Umbilical cord (tissue), 2 donors: ENCODE results near the gene ADARB1. TPM values are rescaled to one million over a fixed set of nuclear protein-coding genes. Genes with fewer than 3 reads are reported as not detected.

Experiments
- DNase-seq: peaks from one replicate; pipeline ENCODE4 v3.0.0-alpha.2; 2015; ENCODE audit warnings: low spot score
- total RNA-seq: library from RNA; depleted of rRNA; stranded (reverse); fragments of >200 nt; gene quantifications from one replicate; pipeline ENCODE4 v1.2.3, GENCODE V29; 2014; ENCODE audit warnings: low replicate concordance; ENCODE audit not compliant: insufficient read depth

The ADARB1 gene
- total RNA-seq, 1 donor from 2014 or later = 108 TPM

DNA sequence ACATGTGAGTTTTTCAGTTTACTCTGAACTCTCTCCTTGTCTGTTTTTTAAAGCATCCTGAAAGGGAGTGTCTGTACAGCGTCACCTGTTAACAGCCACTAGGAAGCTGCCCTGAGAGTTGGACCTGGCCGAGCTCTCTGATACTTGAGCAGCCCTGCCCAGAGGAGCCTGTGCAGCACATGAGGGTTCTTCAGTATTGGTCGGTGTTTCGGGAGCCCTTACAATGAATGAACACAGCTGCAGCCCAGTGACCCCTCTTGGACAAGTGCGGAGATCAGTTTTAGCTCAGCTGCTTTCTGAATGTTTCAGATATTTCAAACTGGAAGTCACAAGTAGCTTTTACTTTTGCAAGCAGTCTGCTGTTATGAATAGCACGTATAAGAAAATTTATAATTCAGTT lies 39.2 kb downstream of the ADARB1 start:
- DNase-seq = no peak

DNA sequence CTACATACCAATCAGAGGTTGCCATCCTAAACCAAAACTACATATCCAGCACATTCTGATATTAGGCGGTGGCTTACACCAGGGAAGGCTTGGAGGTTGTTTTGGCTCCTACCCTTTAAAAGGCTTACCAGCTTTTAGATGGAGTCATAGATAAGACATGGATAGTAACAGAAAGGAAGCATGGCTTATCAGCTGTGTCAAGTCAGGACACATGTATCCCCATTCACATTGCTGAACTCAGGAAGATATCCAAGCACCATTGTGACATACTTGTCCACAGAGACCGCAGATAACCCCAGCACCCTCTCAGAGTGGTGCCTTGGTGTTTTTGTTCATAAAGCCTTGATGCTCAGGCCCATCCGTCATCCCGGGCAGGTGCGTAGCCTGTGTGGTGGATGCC lies 39.7 kb downstream of the ADARB1 start:
- DNase-seq = no peak

DNA sequence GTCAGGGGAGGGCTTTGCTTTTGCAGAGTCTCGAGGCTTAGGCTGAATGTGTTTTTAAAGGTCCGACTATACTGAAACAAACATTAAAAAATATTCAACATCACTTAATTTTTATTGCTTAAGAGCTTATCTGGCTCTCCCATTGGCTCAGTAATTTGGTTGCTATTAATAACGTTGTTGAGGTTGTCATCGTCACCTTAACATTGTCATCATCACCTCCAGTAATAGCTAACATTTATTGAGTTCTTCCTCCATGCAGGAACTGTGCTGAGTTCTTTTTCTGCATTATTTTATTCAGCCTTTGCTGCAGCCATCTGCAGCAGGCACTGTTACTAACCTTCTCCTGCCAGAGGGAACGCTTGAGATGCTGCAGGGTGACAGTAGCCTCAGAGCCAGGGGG lies 40.1 kb downstream of the ADARB1 start:
- no peak for DNase-seq

GRCh38 chr21:45115141-45115540 lies 40.8 kb downstream of the ADARB1 start:
- no peak for DNase-seq

- no peak for DNase-seq
Observed at GRCh38 chr21:45116066-45116465, 41.7 kb downstream of the ADARB1 start.

DNA sequence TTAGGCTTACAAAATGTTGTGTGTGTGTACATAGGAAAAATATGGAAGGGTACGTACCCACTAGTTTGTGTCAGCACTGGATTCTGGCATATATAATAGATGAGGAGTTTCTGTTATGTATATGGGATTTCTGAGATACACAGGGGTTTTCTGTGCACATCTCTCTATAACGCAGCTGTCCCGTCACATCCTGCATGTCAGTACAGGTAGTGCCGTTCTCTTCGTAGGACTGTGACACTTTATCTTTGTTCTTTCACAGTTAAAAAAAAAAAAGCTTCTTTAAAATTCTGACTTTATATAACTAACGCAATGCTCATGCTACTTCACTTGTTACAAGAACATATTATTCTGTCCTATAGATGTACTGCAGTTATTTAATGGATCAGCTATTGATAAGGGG lies 42.9 kb downstream of the ADARB1 start:
- DNase-seq = no peak

GRCh38 chr21:45118099-45118498 lies 43.7 kb downstream of the ADARB1 start:
- no peak for DNase-seq

GRCh38 chr21:45119812-45120211 lies 45.4 kb downstream of the ADARB1 start:
- DNase-seq = no peak

GRCh38 chr21:45120975-45121374 lies 46.6 kb downstream of the ADARB1 start:
- DNase-seq = peak; percentile 60

- no peak for DNase-seq
Observed at GRCh38 chr21:45122030-45122429, 47.6 kb downstream of the ADARB1 start.

GRCh38 chr21:45122432-45123132 lies 48.2 kb downstream of the ADARB1 start:
- DNase-seq = no peak

DNA sequence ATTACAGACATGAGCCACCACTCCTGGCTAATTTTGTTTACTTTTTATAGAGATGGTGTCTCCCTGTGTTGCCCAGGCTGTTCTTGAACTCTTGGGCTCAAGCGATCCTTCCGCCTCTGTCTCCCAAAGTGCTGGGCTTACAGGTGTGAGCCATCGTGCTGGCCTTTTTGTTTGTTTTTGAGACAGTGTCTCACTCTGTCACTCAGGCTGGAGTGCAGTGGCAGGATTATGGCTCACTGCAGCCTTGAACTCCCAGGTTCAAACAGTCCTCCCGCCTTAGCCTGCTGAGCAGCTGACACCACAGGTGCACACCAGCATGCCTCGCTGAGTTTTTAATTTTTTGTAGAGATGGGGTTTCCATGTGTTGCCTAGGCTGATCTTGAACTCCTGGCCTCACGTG lies 49.1 kb downstream of the ADARB1 start:
- DNase-seq = no peak

- DNase-seq = no peak
Observed at GRCh38 chr21:45124596-45124995, 50.2 kb downstream of the ADARB1 start.

GRCh38 chr21:45125357-45125756 lies 51.0 kb downstream of the ADARB1 start:
- DNase-seq = no peak

DNA sequence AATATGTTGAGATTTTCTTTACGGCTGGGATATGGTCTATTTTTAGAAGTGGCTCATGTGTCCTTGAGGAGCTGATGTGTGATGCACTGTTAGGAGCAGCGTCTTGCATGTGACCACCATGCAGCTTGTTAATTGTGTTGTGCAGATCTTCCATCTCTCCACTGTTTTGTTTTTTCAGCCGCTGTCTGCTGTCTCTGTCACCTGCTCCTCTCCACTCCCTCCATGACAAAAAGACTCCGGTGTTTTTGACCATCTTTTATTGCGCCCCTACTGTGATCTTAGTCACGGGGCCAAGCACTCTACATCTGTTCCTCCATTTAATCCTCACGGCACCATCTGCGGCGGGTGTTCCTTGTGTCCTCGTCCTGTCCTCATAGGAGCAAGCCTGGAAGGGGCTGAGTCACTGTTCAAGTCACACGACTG lies 51.8 kb downstream of the ADARB1 start:
- no peak for DNase-seq

DNA sequence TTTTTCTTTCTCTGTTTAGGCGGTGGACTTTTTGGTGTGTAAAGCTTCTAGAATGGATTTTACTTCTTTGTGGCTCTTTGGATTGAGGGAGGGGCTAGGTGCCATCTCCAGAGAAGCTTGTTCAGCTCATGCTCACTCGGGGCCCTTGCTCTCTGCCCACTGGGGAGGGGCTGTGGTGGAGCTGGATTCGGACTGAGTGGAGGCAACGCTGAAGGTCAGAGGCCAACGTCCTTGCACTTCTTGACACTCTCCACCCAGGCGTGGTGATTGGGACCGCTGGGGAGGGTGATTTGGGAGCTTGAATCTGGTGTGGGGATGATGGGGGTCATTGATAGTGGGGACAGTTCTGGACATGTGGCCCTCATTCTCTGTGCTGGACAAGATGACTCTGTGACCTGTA lies 52.6 kb downstream of the ADARB1 start:
- no peak for DNase-seq

DNA sequence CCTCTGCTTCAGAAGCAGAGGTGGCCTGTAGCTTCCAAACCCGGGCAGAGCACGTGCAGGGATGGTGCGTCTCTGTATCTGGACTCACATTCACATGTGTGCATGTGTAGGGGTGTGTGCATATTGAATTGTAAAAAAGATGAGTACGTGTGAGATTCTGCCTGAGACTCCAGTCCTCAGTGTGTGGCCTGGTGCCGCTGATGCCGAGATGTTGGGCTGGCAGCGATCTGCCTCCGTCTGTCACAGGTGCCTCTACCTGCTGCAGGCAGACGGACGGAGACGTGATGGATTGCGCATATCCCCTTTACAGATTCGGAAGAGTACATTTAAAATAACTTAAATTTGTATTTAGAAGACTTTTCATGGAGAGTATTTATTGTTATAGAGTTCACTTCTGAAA lies 53.6 kb downstream of the ADARB1 start:
- DNase-seq = no peak

DNA sequence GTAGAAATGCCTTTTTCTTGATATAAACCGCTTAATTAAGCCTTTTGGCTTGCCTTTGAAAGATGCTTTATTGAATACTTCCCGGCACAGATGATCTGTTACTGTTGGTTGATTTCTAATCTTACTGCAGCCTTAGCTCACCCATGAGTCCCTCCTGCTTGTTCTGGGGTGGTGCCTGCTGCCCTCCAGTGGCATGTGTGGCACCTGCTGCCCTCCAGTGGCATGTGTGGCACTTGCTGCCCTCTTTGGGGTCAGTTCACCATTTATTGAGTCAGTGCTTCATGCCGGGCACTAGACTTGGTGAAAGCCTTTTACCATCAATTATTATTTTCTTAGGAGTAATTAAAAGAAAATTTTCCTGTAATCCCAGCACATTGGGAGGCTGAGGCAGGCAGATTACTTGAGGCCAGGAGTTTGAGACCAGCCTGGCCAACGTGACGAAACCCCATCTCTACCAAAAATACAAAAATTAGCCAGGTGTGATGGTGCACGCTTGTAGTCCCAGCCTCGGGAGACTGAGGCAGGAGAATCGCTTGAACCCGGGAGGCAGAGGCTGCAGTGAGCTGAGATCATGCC lies 54.3 kb downstream of the ADARB1 start:
- peak; percentile 76 for DNase-seq

DNA sequence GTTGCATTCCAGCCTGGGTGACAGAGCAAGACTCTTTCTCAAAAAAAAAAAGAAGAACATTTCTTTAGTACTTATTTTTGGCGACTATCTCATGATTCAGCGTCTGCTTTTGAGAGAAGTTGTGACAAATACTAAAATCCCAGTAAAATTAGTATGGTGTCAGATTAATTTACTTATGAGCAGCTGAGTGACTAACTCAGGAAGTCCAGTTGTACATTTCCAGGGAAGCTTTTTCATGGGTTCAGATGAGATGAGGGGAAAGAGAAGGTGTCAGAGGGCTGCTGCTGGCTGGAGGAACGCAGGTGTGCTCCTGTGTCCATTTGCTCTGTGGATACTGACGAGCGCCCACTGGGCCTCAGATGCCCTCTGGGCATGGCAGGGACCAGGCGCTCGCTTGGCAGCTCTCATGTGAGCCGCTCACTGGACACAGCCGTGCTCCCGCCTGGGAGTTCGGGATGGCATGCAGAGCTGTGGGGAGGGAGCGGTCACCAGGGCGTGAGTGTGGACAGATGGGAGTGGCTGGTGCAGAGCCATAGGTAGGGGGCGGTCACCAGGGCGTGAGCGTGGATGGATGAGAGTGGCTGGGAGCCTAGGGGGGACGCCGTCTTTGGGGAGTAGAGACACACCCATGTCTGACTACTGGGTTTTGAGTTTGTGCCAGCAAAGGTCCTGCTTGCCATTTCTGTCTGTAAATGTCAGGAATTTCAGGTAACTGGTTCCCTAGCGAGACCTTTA lies 55.0 kb downstream of the ADARB1 start:
- DNase-seq = no peak

DNA sequence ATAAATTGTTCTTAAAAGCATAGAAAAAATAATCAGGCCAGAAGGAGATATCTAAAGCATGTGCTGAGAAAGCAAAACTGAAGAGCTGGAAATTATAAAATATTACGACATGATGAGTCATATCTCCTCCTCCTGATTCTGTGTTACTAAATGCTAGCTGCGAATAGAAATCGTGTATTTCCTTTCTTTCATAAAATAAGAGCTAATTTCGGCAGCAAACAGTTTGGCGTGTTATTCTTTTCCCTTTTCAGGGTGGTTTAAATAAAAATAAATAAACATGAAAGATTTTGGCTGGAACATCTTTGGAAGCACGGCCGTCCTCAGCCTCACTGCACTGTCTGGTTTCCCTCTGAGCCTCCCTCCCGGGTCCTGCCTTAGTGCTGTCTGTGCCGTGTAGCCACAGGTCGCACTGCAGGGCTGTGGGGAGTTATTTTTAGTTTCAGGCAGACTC lies 56.0 kb downstream of the ADARB1 start:
- peak; percentile 91 for DNase-seq

DNA sequence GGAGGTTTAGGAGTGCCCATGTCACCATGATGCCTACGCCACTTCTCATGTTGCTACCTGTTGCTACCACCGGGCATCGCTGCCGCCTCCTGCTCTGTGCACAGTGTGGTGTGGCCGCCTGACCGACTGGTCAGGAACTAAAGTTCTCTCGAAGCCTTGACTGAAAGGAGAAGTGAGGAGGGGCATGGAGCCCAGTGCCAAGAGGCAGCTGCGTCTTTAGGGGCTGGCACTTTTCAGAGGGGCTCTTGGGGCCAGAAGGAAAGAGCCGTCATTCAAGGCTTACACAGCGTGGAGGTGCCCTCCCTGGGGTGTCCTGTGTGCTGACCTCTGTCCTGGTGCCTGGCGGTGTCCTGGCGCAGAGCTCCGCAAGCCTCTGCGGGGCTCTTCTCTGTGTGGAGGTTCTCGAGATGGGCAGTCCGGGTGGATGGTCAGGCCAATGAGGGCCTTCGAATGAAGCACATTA lies 57.2 kb downstream of the ADARB1 start:
- DNase-seq = no peak

- DNase-seq = peak; percentile 62
Observed at GRCh38 chr21:45132841-45133573, 58.6 kb downstream of the ADARB1 start.
